H1 (cell line): Measurements from ENCODE around the gene TPRG1L. TPM values are rescaled to one million over a fixed set of nuclear protein-coding genes. Genes with fewer than 3 reads are reported as not detected.

Experiments used
- GABPA ChIP-seq: IDR thresholded peaks from 2 replicates; pipeline ENCODE4 v1.6.1; 2011; ENCODE audit warnings: mild to moderate bottlenecking, low read length, moderate library complexity, borderline replicate concordance; ENCODE audit not compliant: insufficient read depth
- JUND ChIP-seq: IDR thresholded peaks from 2 replicates; pipeline ENCODE4 v1.6.1; 2011; ENCODE audit warnings: mild to moderate bottlenecking, improper control_type of control experiment, low read length
- KDM5A ChIP-seq: fragments of 200-600 bp; IDR thresholded peaks from 2 replicates; pipeline ENCODE4 v1.7.1; 2012; ENCODE audit warnings: mild to moderate bottlenecking, low read length, inconsistent platforms, mixed read lengths
- POLR2A ChIP-seq, 2 experiments: IDR thresholded peaks; 1 replicate in 1 of 2; 2 replicates in 1 of 2; pipeline ENCODE4 v1.6.1; 2011; ENCODE audit warnings: low read depth in 2 of 2, low read length in 2 of 2, mild to moderate bottlenecking in 2 of 2; ENCODE audit errors: control extremely low read depth in 1 of 2
- POU5F1 ChIP-seq: IDR thresholded peaks from 2 replicates; pipeline ENCODE4 v1.6.1; 2011; ENCODE audit warnings: low read depth, mild to moderate bottlenecking, low read length, moderate library complexity
- RNF2 ChIP-seq: fragments of 200-900, 300-1000 bp; sonication (generic); IDR thresholded peaks from 2 replicates; pipeline ENCODE4 v1.7.1; 2016; ENCODE audit warnings: borderline replicate concordance, low read depth, mild to moderate bottlenecking, antibody characterized with exemption, low read length; ENCODE audit not compliant: poor library complexity, severe bottlenecking; ENCODE audit errors: missing control alignments
- SIN3A ChIP-seq, 2 experiments: IDR thresholded peaks in 1 of 2; conservative IDR thresholded peaks in 1 of 2; 2 replicates each; pipeline ENCODE4 v1.6.1; 2011 to 2012; ENCODE audit warnings: low read length in 2 of 2, improper control_type of control experiment in 1 of 2, low read depth in 1 of 2, mild to moderate bottlenecking in 1 of 2
- SUZ12 ChIP-seq: fragments of 200-600 bp; sonication (generic); IDR thresholded peaks from 2 replicates; pipeline ENCODE4 v1.6.1; 2012; ENCODE audit warnings: mild to moderate bottlenecking, inconsistent platforms, low read length, moderate library complexity, mixed read lengths
- ZNF274 ChIP-seq: IDR thresholded peaks from 2 replicates; pipeline ENCODE4 v1.7.0; 2012; ENCODE audit warnings: low read length, borderline replicate concordance; ENCODE audit errors: extremely low read depth
- polyA plus RNA-seq, 7 experiments: library from polyadenylated mRNA; depleted of rRNA in 3 of 7; stranded (reverse) in 5 of 7; unstranded in 2 of 7; fragments of >200 nt in 5 of 7; fragments of 200-250 nt in 2 of 7; gene quantifications; 1 replicate in 5 of 7; 2 replicates in 1 of 7; 4 replicates in 1 of 7; pipeline versions ENCODE4 v1.2.1 to v1.2.3, GENCODE V29; 2011 to 2013; ENCODE audit warnings: missing spikeins in 2 of 7, mixed read lengths in 2 of 7
- total RNA-seq: library from RNA; stranded (reverse); fragmentation: NEBNext Ultra II Directional; extraction: Animal tissue kit (Norgen Biotek cat#: 25700); gene quantifications from 2 replicates; pipeline ENCODE4 v1.2.1, GENCODE V29; 2021
- TF ChIP-seq, protein P1 (sequence below): fragments of 300-600 bp; sonication (generic); IDR thresholded peaks from 2 replicates; pipeline ENCODE4 v1.7.1; 2012; ENCODE audit warnings: low read length, moderate library complexity, mild to moderate bottlenecking, inconsistent platforms; ENCODE audit not compliant: insufficient replicate concordance

TPRG1L gene
- total and polyA plus RNA-seq, 2 of the 8 experiments (the other 6 are each of a cell fraction or from before 2014, with no cell fraction given): 21.7 to 22.3 TPM

DNA sequence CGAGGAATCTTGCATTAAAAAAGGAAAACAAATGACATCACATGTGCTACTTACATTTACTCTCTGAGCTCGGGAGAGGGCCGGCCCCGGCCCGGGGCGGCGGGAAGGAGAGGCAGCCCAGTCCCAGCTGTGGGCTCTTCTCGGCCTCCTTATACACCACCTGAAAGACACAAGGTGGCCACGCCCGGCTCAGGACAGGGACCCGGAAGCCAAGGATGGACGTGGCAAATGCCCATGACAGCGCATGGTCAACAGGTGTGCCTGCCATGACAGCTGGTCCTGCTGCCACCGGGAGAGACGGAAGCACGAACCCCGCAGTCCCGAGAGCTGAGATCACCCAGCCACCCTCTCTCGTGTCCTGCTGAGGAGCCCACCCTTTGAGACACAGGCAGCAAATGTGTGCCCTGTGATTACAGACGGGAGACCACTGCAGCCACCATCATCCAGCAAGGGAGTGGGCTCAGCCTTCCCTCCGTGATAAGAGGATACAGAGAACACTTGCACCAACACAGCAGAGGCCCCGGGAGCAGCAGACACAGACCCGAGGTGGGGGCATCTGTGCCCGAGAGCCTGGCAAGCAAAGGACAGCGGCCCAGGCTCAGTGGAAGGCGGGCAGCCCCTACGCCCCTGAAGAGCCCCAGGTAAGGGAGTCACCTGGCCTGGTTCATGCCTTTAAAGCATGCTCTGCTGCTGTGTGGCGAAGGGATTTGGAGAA, 8.7 kb downstream of the TPRG1L start (continued):
- TF ChIP-seq, protein P1, sequence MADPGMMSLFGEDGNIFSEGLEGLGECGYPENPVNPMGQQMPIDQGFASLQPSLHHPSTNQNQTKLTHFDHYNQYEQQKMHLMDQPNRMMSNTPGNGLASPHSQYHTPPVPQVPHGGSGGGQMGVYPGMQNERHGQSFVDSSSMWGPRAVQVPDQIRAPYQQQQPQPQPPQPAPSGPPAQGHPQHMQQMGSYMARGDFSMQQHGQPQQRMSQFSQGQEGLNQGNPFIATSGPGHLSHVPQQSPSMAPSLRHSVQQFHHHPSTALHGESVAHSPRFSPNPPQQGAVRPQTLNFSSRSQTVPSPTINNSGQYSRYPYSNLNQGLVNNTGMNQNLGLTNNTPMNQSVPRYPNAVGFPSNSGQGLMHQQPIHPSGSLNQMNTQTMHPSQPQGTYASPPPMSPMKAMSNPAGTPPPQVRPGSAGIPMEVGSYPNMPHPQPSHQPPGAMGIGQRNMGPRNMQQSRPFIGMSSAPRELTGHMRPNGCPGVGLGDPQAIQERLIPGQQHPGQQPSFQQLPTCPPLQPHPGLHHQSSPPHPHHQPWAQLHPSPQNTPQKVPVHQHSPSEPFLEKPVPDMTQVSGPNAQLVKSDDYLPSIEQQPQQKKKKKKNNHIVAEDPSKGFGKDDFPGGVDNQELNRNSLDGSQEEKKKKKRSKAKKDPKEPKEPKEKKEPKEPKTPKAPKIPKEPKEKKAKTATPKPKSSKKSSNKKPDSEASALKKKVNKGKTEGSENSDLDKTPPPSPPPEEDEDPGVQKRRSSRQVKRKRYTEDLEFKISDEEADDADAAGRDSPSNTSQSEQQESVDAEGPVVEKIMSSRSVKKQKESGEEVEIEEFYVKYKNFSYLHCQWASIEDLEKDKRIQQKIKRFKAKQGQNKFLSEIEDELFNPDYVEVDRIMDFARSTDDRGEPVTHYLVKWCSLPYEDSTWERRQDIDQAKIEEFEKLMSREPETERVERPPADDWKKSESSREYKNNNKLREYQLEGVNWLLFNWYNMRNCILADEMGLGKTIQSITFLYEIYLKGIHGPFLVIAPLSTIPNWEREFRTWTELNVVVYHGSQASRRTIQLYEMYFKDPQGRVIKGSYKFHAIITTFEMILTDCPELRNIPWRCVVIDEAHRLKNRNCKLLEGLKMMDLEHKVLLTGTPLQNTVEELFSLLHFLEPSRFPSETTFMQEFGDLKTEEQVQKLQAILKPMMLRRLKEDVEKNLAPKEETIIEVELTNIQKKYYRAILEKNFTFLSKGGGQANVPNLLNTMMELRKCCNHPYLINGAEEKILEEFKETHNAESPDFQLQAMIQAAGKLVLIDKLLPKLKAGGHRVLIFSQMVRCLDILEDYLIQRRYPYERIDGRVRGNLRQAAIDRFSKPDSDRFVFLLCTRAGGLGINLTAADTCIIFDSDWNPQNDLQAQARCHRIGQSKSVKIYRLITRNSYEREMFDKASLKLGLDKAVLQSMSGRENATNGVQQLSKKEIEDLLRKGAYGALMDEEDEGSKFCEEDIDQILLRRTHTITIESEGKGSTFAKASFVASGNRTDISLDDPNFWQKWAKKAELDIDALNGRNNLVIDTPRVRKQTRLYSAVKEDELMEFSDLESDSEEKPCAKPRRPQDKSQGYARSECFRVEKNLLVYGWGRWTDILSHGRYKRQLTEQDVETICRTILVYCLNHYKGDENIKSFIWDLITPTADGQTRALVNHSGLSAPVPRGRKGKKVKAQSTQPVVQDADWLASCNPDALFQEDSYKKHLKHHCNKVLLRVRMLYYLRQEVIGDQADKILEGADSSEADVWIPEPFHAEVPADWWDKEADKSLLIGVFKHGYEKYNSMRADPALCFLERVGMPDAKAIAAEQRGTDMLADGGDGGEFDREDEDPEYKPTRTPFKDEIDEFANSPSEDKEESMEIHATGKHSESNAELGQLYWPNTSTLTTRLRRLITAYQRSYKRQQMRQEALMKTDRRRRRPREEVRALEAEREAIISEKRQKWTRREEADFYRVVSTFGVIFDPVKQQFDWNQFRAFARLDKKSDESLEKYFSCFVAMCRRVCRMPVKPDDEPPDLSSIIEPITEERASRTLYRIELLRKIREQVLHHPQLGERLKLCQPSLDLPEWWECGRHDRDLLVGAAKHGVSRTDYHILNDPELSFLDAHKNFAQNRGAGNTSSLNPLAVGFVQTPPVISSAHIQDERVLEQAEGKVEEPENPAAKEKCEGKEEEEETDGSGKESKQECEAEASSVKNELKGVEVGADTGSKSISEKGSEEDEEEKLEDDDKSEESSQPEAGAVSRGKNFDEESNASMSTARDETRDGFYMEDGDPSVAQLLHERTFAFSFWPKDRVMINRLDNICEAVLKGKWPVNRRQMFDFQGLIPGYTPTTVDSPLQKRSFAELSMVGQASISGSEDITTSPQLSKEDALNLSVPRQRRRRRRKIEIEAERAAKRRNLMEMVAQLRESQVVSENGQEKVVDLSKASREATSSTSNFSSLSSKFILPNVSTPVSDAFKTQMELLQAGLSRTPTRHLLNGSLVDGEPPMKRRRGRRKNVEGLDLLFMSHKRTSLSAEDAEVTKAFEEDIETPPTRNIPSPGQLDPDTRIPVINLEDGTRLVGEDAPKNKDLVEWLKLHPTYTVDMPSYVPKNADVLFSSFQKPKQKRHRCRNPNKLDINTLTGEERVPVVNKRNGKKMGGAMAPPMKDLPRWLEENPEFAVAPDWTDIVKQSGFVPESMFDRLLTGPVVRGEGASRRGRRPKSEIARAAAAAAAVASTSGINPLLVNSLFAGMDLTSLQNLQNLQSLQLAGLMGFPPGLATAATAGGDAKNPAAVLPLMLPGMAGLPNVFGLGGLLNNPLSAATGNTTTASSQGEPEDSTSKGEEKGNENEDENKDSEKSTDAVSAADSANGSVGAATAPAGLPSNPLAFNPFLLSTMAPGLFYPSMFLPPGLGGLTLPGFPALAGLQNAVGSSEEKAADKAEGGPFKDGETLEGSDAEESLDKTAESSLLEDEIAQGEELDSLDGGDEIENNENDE: no peak
- TF ChIP-seq RNF2 (no peak), POU5F1 (no peak), KDM5A (no peak), SIN3A (conservative IDR thresholded peaks at IDR 0.05 in 1 of 2, IDR thresholded peaks at IDR 0.05 in 1 of 2; ENCODE audit: low read depth in 1 of 2, low read length in 2 of 2) (no peak), JUND (no peak), GABPA (no peak), POLR2A (IDR thresholded peaks at IDR 0.05; ENCODE audit: control extremely low read depth in 1 of 2, low read depth in 2 of 2, low read length in 2 of 2) (no peak), SUZ12 (no peak), ZNF274 (no peak)
